ENCODE data around the gene POLR1E.
A peak's percentile ranks its signal among the peaks of the same experiment; 100 is the strongest.

The POLR1E gene, protein sequence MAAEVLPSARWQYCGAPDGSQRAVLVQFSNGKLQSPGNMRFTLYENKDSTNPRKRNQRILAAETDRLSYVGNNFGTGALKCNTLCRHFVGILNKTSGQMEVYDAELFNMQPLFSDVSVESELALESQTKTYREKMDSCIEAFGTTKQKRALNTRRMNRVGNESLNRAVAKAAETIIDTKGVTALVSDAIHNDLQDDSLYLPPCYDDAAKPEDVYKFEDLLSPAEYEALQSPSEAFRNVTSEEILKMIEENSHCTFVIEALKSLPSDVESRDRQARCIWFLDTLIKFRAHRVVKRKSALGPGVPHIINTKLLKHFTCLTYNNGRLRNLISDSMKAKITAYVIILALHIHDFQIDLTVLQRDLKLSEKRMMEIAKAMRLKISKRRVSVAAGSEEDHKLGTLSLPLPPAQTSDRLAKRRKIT

DNA sequence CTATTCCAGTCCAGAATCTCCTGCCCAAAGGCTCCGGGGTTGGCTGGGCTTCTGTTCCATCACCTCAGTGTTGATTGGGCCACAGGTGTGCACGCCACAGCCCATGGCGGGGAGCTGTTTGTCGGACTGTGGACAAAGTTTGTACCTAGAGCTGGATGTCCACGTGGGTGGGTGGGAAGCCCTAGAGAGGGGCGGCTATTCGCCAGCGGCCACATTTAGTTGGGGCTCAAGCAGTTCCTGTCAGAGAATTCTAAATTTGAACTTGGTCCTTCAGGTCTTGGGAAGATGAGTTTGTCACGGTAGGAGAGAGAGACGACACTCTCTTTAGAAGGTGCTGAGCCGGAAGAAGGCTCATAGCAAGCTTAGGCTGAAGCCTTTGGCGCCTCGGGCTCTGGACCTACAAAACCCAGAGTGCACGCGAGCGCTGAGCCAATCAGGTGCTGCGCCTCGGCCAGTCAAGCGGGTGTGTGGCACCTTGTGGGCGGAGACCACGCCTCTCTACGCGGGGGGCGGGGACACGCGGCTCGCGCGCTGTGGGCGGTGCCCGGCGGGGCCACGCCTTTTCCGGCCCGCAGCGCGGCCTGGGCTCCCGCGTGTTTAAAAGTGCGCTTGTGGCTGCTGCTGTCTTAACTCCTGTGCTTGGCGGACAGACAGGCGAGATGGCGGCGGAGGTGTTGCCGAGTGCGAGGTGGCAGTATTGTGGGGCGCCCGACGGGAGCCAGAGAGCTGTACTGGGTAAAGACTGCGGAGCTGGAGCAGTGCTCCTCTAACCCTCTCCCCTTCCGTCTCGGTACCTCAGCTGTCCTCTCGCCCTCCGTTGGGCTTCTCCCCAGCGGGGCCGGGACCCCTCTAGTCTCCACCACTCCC is at the start of gene POLR1E:
POLR1E (plus strand) TSS at position 560 of the 867 bp plus-strand sequence; CDS start at position 660, 100 bp downstream.
- peak; percentile 94 for DNase-seq

DNA sequence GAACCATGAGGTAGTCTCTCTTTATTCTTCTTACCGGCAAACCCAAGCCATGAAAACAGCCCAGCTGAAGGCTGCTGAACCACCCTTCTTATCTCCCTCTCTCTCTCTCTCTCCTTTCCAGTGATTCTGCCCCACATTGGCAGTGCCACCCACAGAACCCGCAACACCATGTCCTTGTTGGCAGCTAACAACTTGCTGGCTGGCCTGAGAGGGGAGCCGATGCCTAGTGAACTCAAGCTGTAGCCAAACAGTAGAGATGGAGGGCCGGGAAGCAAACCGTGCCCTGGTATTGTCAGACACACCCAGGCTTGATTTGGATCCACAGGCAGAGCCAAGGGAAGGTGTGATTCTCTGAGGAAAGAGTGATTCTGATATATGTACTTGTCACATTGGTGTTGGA is 49.2 kb upstream of the POLR1E start:
- DNase-seq = no peak

DNA sequence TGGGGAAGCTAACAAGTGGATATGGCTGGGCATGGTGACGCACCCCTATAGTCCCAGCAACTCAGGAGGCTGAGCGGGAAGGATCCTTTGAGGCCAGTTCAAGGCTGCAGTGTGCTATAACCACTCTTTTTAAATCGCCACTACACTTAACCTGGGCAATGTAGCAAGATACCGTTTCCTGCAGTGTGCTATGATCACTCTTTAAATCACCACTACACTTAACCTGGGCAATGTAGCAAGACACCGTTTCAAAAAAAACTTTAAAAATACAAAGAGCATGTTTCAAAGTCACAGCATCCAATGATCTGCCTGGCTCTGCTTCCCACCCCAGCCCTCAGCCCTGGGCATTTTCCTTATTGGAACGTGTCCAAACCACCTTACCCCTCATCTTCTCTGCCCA is 48.7 kb upstream of the POLR1E start:
- DNase-seq = no peak

DNA sequence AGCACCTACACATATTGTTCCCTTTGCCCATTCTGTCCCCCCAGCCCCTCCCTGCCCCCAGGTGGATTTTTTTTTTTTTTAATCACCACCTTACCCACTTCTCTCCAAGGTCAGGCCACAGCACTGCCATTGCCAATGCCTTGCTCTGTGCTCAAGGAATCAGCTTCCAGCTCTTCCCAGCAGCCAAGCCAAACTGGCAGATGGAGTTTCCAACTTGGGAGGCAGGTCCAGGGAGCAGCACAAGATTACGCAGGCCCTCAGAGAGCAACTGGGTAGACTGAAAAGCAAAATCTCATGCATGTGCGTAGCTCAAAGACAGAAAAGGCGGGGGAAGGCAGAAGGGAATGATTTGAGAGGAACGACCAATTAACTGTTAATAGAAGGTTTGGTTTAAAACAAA is 48.1 kb upstream of the POLR1E start:
- no peak for DNase-seq

DNA sequence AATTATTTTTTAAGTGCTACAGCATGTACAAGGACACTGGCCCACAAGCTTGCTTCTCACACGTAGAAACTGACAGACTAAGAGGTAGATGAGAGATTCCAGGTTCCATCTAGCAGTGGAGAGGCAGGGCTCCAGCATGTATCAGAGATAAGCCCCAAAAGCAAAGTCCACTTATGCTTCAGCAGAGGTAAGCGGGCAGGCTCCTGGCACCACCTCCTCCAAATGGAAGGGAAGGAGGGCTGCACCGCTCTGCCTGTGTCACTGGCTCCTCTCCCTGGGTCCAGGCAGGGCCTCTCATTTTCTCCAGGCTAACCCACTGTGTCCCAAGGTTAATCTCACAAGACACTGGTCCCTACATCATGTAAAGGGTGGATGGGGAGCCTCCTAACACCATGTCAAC is 47.4 kb upstream of the POLR1E start:
- DNase-seq = no peak

DNA sequence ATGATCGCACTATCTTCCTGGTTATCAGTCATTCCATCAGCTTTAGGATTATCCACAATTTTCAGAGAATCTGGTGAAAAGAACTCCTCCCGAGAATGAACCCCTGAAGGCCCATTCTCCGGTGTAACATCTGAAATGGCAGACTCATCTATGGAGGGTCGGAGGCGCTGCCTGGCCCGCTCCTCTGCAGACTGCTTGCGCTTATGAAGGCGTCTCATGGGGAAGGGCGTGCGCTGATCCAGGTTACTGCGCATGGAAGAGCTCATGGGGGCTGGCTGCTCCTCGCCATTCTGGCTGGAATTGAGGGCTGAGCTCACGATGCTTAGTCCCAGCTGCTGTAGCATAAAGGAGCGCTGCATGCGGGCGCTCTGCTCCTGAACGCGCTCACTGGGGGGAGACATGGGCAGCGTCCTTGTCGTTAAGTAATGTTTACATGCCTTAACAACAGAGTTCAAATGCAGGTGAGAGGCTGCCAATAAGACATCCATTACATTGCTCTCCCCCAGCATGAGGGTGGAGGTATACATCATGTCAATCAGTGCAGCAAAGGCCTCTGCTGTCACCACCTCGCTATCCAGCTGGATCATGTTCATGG is 43.9 kb upstream of the POLR1E start:
- DNase-seq = no peak

DNA sequence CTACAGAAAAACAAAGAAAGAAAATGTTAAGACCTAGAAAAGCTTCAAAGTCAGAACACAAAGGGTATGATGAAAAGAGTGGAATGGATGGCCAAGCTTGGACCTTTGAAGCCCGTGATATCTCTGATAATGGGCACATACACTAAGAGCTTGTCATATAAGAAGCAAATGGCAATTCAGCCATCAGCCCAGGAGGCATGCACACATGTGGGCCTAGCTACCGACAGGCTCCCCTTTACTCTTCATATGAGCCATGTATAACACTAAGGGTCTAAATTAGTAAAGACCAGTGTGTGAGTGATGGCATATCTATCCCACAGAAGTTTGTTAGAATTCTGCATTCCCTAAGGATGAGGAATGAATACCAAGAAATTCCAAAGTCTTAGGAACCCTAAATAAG is 43.2 kb upstream of the POLR1E start:
- DNase-seq = no peak

DNA sequence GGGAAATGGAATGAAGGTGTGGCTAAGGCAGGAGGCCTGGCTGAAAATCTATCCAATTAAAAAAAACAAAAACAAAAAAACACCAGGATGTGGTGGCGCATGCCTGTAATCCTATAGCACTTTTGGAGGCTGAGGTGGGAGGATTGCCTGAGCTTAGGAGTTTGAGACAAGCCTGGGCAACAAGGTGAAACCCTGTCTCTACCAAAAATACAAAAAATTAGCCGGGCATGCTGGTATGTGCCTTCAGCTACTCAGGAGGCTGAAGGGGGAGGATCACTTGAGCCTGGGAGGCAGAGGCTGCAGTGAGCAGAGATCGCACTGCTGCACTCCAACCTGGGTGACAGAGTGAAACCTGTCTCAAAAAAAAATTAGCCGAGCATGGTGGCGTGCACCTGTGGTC is 42.2 kb upstream of the POLR1E start:
- no peak for DNase-seq

DNA sequence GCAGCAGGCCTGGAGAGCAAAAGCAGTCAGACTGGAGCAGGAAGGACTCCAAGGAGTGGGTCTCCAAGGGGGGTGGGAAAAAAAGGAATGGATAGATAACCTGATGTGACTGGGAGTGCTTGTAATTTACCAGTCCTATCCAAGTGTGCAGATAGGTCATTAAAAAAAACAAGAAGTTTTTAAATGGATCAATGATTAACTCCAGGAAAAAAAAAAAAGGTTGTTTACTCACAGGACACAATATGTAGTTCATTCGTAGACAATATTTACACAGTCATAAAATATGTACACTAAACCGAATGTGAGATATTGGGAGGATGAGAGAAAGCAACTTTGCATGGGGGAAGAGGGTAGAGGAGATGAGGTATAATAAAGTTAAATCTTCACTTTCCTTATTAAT is 40.9 kb upstream of the POLR1E start:
- no peak for DNase-seq

DNA sequence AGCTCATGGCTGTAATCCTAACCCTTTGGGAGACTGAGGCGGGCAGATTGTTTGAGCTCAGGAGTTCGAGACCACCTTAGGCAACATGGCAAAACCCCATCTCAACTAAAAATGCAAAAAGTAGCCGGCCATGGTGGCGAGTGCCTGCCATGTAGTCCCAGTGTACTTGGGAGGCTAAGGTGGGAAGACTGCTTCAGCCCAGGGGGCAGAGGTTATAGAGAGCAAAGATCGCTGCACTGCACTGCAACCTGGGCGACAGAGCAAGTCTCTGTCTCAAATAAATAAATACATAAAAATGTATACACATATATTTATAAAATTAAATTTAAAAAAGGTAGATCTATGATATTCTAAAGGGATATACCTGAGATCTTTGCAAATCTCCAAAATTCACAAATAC is 39.9 kb upstream of the POLR1E start:
- no peak for DNase-seq

DNA sequence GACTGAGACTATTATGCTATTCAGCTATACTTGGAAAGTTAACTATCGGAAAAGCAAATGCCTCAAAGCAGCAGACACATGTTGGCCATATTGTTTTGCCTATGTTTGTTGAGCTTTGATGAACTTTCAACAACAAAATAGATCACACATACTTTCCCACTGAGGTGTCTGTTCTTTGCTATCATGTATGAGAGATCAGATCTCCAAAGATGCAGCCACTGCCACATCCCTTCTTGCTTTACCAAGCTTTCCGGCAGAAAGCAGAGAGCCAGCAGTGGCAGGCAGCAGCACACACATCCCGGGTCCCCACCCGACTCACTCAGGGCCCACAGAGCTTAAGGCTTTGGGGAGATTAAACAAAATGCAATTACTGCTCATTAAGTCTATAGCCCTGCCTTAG is 39.3 kb upstream of the POLR1E start:
- DNase-seq = no peak

DNA sequence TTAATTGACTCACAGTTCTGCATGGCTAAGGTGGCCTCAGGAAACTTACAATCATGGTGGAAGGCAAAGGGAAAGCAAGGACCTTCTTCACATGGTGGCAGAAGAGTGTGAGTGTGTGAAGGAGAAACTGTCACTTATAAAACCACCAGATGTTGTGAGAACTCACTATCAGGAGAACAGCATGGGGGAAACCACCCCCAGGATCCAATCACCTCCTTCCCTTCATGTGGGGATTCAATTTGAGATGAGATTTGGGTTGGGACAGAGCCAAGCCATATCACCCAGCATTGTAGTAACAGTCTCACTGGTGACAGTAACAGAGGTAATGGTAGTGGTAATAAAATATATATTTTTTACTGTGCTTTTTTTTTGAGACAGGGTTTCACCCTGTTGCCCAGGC is 38.6 kb upstream of the POLR1E start:
- no peak for DNase-seq

DNA sequence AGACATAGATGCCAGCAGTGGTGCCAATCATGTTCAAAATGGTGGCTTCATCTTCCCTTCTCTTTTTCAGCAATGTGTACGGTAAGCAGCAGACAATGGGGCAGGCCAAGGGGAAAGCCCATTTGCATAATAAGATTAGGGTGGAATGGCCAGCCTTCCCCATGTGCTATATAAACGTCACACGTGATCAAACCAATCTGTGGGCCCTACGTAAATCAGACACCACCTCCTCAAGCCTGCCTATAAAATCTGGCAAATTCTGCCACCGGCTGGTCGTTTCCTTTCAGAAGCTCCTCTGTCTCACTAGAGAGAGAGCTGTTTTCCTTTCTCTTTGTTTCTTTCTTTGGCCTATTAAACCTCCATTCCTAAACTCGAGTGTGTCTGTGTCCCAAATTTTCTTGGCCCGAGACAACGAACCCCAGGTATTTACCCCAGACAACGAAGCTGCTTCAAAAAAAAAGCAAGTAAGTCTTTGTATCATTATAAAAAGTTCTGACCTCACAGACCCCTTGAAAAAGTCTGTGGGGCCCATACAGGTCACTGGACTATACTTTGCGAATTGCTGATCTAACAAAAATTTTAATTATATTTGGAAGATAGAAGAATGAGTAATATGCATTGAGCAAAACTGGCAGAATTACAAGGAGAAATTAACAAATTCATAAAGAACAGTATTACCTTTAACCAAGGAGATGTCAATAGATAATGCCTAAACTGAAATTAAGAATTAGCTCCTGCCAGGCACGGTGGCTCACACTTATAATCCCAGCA is 35.7 kb upstream of the POLR1E start:
- DNase-seq = no peak

DNA sequence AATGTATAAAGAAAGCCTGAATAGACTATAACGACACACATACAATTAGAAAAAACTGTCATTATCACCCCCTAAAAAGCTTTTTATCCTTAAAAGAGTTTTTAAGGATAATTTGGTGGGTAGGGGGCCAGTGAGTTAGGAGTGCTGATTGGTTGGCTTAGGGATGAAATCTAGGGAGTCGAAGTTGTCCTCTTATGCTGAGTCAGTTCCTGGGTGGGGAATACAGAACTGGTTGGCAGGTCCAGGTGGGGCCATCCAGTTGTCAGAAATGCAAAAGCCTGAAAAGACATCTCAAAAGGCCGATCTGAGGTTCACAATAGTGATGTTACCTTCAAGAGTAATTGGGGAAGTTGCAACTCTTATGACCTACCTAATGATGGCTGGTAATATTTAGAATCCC is 34.1 kb upstream of the POLR1E start:
- DNase-seq = no peak

DNA sequence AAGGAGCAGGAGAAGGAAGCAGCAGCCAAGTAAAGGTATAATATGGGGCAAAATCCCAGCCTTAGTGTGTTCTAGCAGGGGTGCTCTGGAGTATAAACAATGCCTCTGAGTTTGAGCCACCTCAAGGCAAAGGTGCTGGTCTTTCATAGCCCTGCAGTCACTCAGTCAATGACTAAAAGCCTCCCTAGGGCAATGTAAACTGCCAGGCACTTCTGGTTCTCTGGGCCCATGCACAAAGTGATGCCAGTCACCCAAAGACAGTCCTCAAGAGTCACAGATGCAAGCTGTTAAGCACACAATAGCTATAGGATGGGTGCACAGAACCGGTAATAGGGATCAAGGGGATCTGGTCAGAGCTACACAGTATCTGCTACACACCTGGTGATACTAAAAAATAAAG is 33.1 kb upstream of the POLR1E start:
- no peak for DNase-seq

DNA sequence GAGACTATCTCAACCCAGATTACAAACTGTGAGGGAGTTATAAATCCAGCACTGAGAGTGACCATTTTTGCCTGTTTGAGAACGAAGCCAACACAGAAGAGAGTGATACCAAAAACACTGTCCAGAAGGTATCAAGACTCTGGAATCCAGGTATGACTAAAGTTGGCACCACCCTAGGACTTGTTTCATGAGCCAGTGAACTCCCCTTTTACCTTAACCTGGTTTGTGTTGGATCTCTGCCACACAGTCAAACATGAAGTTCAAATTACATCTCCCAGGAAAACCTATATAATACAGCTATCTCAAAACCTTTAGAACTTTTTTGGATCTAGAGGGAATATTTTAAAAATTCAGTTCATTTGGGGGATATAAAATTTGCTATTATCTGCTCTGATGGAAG is 31.9 kb upstream of the POLR1E start:
- no peak for DNase-seq

DNA sequence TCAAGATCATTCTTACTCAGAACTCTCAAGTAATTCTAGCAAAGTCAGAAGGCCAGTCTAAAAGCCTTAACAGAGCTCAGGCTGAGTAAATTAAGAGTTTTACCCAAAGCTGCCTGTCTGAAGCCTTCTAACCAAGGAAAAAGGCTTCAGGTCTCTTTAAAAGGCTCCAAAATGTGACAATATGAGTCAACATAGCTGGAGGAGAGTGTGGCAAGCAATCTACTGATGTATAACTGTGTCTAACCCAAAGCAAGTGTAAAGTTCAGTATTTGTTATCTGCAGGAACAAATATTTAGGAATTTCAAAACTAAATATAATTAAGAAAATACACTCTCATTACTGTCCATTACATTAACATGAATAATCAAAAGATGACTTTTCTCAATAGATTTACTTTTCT is 31.5 kb upstream of the POLR1E start:
- no peak for DNase-seq

DNA sequence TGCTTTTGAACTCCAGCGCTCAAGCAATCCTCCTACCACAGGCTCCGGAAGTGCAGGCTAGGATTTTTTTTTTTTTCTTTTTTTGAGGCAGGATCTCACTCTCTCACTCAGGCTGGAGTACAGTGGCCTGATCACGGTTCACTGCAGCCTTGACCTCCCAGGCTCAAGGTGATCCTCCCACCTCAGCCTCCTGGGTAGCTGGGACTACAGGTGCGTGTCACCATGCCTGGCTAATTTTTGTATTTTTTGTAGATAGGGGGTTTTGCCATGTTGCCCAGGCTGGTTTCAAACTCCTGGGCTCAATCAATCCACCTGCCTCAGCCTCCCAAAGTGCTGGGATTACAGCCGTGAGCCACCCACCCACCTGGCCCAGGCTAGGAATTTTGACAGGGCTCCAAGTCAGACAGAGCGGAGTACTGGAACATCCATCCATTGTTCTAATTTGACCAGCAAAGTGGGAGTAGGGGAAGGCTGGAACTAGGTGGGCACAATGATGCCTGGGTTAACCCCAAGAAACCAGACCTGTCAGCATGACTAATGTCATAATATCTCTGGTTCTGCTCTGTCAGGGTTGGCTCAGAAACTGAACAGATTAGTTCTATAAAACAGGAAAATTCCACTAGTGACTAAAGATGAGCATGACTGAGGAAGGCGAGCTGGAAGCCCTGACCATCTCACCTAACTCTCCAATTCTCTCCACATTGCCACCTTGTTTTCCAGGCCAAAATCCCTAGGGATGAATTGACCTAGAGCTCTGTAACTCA is 29.7 kb upstream of the POLR1E start:
- no peak for DNase-seq

DNA sequence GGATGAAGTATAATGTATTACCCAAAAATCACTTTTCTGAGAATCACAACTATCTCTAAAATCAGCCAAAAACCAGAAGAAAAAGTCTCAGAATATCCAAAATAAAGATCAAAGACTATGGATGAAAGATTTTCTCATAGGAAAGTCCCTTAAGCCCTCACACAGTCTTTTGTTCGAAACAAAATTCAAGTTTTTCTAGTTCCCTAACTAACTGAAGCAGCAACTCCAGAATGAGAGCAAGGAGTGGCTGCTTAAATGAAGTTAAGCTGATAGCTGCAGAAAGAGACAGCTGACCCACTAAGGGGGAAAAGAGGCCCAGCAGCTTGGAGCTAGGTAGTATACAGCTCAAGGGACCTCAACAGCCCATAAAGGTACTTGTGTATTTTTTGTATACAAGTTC is 28.9 kb upstream of the POLR1E start:
- no peak for DNase-seq

DNA sequence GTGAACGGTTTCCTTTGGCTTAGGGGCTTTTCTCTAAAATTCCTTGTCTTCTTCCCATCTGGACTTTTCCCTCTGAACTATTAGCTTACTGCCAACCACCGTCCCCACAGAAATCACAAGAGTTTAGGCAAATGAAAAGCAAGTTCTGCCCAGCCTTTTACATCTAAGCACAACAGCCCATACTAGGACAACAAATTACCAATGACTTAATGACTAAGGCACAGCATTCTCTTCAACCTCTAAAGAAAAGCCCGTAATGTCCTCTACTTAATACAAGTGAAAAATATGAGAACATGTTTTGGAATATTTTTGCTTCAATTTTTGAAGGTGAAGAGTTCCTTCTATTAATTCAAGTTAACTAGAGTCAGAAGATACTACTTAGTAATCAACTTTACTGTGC is 21.7 kb upstream of the POLR1E start:
- DNase-seq = no peak

DNA sequence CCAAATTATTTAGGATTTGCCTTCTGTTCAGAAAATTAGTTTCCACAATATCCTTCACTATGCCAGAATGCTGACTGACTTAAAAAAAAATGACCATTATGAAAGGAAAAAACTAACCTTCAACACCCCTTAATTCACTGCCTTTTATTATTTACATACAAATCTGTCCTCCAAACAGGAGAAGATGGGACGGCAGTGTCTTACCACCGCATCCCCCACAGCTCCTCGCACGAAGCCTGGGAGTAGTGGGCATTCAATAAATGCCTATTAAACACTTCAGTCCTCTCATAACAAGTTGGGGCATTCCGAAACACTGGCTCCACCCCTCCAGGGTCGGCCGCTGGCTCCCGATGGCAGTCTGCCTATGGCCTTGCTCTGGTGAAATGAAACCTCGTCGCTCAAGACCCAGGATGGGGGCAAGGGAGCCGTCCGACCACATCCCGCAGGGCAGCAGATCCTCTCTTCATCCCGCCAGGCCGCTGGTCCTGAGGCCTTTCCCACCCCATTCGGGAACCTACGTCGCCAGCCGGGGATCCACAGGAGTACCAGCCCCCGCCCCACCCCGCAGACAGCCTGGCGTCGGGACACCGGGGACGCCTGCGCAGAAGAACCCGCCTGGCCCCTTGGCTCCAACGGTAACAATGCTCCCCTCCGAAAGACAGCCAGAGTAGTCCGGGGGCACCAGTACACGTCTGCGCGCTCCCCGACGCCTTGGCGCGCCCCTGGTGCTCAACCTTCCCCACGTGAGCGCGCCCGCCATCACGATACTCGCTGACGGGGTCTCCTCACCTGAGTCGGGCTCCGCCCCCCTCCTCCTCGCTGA is 21.1 kb upstream of the POLR1E start:
- no peak for DNase-seq
